Bronchial smooth muscle cell (primary cell): ENCODE data around the gene CCDC186. TPM values are rescaled to one million over a fixed set of nuclear protein-coding genes. Genes with fewer than 3 reads are reported as not detected.

ENCODE experiments used
- total RNA-seq: library from RNA; depleted of rRNA; stranded (reverse); fragments of >200 nt; gene quantifications from 2 replicates; pipeline ENCODE4 v1.2.1, GENCODE V29; 2014

Gene CCDC186
- total RNA-seq = 11.7 and 23.5 TPM in 2 replicates

GRCh38 chr10:114173921-114174694 lies at the start of gene CCDC186:
Gene CCDC186 (minus strand): TSS chr10:114174203. CDS start chr10:114163268, 10,935 bp downstream.

GRCh38 chr10:114179148-114179547 lies 5.1 kb upstream of the CCDC186 start, which contains the start of gene TDRD1:
Gene TDRD1 (plus strand): TSS chr10:114179353. CDS start chr10:114187832, 8,479 bp downstream.

Other genes starting within 250 kb of the CCDC186 start
- gene ADRB1, start 130.3 kb downstream of the CCDC186 start, total RNA-seq = not detected in 2 replicates
- 0.16 TPM in 1 of 2 replicates, not detected in the other for gene TDRD1, start 5.2 kb upstream of the CCDC186 start, total RNA-seq
- gene VWA2, start 65.1 kb upstream of the CCDC186 start, total RNA-seq = 0.86 and 0.95 TPM in 2 replicates
- gene AFAP1L2, start 230.3 kb upstream of the CCDC186 start, total RNA-seq = 0.16 and 0.26 TPM in 2 replicates